ENCODE results near the gene CEMIP. TPM values are rescaled to one million over a fixed set of nuclear protein-coding genes. Genes with fewer than 3 reads are reported as not detected.

Gene CEMIP
- total and polyA plus RNA-seq, 2 of the 13 experiments (the other 11 are each of a cell fraction or from before 2014, with no cell fraction given): 4.3 to 28.5 TPM

DNA sequence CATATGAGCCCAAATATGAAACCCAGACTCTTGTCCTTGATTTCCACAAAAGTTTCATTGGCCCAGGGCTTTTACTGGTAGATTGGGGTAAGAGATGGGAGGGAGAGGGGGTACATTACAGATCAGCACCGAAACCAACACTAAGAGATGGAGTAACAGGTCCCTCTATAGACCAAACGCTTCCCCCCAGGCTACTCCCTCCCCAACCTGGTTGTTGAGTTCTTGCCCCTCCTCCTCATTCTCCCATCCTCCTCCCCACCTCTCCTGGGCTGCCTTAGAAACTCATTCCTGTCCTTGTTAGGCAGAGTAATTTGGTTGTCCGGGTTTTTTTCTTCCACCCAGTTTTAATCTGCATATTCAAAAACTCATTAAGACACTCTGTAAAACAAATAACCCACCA, 136.3 kb downstream of the CEMIP start:
- Histone ChIP-seq H2AFZ (ENCODE audit: low read length) (no peak overlapping the region), H3K9me3 (ENCODE audit: low read length) (no peaks in the 10 kb centered on the region), H3K4me1 (ENCODE audit: insufficient read depth, low read length) (peaks cover 24% of the 10 kb centered on the region), H3K4me3 (replicated peaks in 1 of 3; ENCODE audit: insufficient read depth in 1 of 3, low read depth in 2 of 3, low read length in 3 of 3) (no peak overlapping the region), H3K4me2 (ENCODE audit: low read depth, low read length) (no peak overlapping the region), H3K9ac (ENCODE audit: insufficient read depth, low read depth, low read length) (no peak overlapping the region), H3K27me3 (ENCODE audit: control insufficient read depth in 1 of 2, insufficient read depth in 2 of 2, low read length in 2 of 2) (no peaks in the 10 kb centered on the region), H3K27ac (ENCODE audit: extremely low read length, insufficient read depth, low read length) (no peak overlapping the region), H4K20me1 (ENCODE audit: insufficient read depth, low read length) (no peaks in the 10 kb centered on the region; the same call in 1 of the 2 replicates), H3K36me3 (replicated peaks in 1 of 2; ENCODE audit: control insufficient read depth in 1 of 2, insufficient read depth in 2 of 2, low read length in 2 of 2) (peaks cover 15 to 26% of the 10 kb centered on the region in 2 experiments; a peak in 4 of 5 replicates), H3K79me2 (ENCODE audit: insufficient read depth, low read length) (no peaks in the 10 kb centered on the region)
- BruUV-seq (replicated peaks): no TSS peak
- TF ChIP-seq ATRX (CRISPR knock-in tag; IDR thresholded peaks at IDR 0.05; ENCODE audit: borderline replicate concordance) (no peak), TOE1 (CRISPR knock-in tag; IDR thresholded peaks at IDR 0.05) (no peak), ZNF235 (CRISPR knock-in tag; IDR thresholded peaks at IDR 0.05; ENCODE audit: borderline replicate concordance) (no peak), RFX3 (CRISPR knock-in tag; IDR thresholded peaks at IDR 0.05) (no peak), ZNF367 (CRISPR knock-in tag; IDR thresholded peaks at IDR 0.05; ENCODE audit: borderline replicate concordance) (no peak), ZNF260 (CRISPR knock-in tag; IDR thresholded peaks at IDR 0.05; ENCODE audit: borderline replicate concordance, low read depth) (no peak), ZBTB1 (CRISPR knock-in tag; IDR thresholded peaks at IDR 0.05; ENCODE audit: borderline replicate concordance) (no peak), ZSCAN12 (CRISPR knock-in tag; IDR thresholded peaks at IDR 0.05) (no peak), SP140L (CRISPR knock-in tag; IDR thresholded peaks at IDR 0.05; ENCODE audit: borderline replicate concordance) (no peak), HHEX (CRISPR knock-in tag; IDR thresholded peaks at IDR 0.05) (no peak), NPAS2 (CRISPR knock-in tag; IDR thresholded peaks at IDR 0.05; ENCODE audit: borderline replicate concordance) (no peak), PRMT3 (CRISPR knock-in tag; IDR thresholded peaks at IDR 0.05; ENCODE audit: borderline replicate concordance, low read depth) (no peak), KLF15 (CRISPR knock-in tag; IDR thresholded peaks at IDR 0.05; ENCODE audit: borderline replicate concordance) (no peak), SIX1 (CRISPR knock-in tag; IDR thresholded peaks at IDR 0.05; ENCODE audit: borderline replicate concordance) (no peak), ZFP36L1 (CRISPR knock-in tag; IDR thresholded peaks at IDR 0.05) (no peak)
- TF ChIP-seq, protein P1, sequence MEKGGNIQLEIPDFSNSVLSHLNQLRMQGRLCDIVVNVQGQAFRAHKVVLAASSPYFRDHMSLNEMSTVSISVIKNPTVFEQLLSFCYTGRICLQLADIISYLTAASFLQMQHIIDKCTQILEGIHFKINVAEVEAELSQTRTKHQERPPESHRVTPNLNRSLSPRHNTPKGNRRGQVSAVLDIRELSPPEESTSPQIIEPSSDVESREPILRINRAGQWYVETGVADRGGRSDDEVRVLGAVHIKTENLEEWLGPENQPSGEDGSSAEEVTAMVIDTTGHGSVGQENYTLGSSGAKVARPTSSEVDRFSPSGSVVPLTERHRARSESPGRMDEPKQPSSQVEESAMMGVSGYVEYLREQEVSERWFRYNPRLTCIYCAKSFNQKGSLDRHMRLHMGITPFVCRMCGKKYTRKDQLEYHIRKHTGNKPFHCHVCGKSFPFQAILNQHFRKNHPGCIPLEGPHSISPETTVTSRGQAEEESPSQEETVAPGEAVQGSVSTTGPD (CRISPR knock-in tag; IDR thresholded peaks at IDR 0.05): no peak
- TF ChIP-seq, protein P2, sequence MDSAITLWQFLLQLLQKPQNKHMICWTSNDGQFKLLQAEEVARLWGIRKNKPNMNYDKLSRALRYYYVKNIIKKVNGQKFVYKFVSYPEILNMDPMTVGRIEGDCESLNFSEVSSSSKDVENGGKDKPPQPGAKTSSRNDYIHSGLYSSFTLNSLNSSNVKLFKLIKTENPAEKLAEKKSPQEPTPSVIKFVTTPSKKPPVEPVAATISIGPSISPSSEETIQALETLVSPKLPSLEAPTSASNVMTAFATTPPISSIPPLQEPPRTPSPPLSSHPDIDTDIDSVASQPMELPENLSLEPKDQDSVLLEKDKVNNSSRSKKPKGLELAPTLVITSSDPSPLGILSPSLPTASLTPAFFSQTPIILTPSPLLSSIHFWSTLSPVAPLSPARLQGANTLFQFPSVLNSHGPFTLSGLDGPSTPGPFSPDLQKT (CRISPR knock-in tag; IDR thresholded peaks at IDR 0.05; ENCODE audit: borderline replicate concordance): no peak
- TF ChIP-seq, protein P3, sequence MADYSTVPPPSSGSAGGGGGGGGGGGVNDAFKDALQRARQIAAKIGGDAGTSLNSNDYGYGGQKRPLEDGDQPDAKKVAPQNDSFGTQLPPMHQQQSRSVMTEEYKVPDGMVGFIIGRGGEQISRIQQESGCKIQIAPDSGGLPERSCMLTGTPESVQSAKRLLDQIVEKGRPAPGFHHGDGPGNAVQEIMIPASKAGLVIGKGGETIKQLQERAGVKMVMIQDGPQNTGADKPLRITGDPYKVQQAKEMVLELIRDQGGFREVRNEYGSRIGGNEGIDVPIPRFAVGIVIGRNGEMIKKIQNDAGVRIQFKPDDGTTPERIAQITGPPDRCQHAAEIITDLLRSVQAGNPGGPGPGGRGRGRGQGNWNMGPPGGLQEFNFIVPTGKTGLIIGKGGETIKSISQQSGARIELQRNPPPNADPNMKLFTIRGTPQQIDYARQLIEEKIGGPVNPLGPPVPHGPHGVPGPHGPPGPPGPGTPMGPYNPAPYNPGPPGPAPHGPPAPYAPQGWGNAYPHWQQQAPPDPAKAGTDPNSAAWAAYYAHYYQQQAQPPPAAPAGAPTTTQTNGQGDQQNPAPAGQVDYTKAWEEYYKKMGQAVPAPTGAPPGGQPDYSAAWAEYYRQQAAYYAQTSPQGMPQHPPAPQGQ (CRISPR knock-in tag; IDR thresholded peaks at IDR 0.05; ENCODE audit: borderline replicate concordance): no peak
- DNase-seq (ENCODE audit: low spot score) (no peak), FAIRE-seq (no peak), ATAC-seq (no peak)
- CTCF ChIA-PET (ENCODE audit: low intra/inter-chr PET ratio, low total read pairs): no interaction called here
- in situ Hi-C loops (cut with HindIII; ENCODE audit: extremely low pct_ligation_motif_present, low pct_unique_long_range_greater_than_20kb) (no loop called here), intact Hi-C loops (cut with micrococcal nuclease; ENCODE audit: unreplicated experiment) (no loop called here)
- POLR2A ChIA-PET: no interaction called here
- 95% methylated on average over 3 of the region's 3 CpGs for WGBS (ENCODE audit: low lambda C conversion rate)
